IPS-15b (cell line): ENCODE measurements around the gene PHLDB1.
"Not testable (repeated sequence)": the region's sequence is repeated elsewhere in the genome, so short reads cannot be mapped to it uniquely, and the experiment has no call there.

Source experiments
- H3K27me3 ChIP-seq: one replicate; pipeline ENCODE4 v1.6.1; 2013; ENCODE audit warnings: low read length; ENCODE audit not compliant: control insufficient read depth, insufficient read depth
- H3K36me3 ChIP-seq: one replicate; pipeline ENCODE4 v1.6.1; 2013; ENCODE audit warnings: low read length; ENCODE audit not compliant: control insufficient read depth, insufficient read depth
- H3K4me1 ChIP-seq: one replicate; pipeline ENCODE4 v1.6.1; 2013; ENCODE audit warnings: mild to moderate bottlenecking, low read length; ENCODE audit not compliant: control insufficient read depth, insufficient read depth
- H3K4me3 ChIP-seq: one replicate; pipeline ENCODE4 v1.5.1; 2013; ENCODE audit warnings: low read depth, low read length
- H3K9ac ChIP-seq: one replicate; pipeline ENCODE4 v1.6.1; 2013; ENCODE audit warnings: low read depth, mild to moderate bottlenecking, low read length
- H3K9me3 ChIP-seq: one replicate; pipeline ENCODE4 v1.6.1; 2013; ENCODE audit warnings: mild to moderate bottlenecking, low read length; ENCODE audit not compliant: control insufficient read depth, insufficient read depth

The PHLDB1 gene

GRCh38 chr11:118607401-118608359 is at the start of gene PHLDB1:
TSS of gene PHLDB1 (plus strand) at chr11:118607615. CDS start at chr11:118613837, 6,222 bp downstream.
- H3K9me3 ChIP-seq, result no peaks in the 10 kb centered on the region
- peaks cover 79% of the 10 kb centered on the region for H3K27me3 ChIP-seq
- H3K4me1 ChIP-seq, result peaks cover 18% of the 10 kb centered on the region
- H3K4me3 ChIP-seq, result peak within 1 kb of the TSS; percentile 55
- no peaks in the 10 kb centered on the region for H3K36me3 ChIP-seq
- no peak within 1 kb of the TSS for H3K9ac ChIP-seq

GRCh38 chr11:118560806-118561205 is 46.6 kb upstream of the PHLDB1 start:
- H3K9ac ChIP-seq, result no peak overlapping the region
- no peaks in the 10 kb centered on the region for H3K4me1 ChIP-seq
- H3K4me3 ChIP-seq, result no peak overlapping the region
- no peaks in the 10 kb centered on the region for H3K9me3 ChIP-seq
- no peaks in the 10 kb centered on the region for H3K36me3 ChIP-seq
- no peaks in the 10 kb centered on the region for H3K27me3 ChIP-seq

GRCh38 chr11:118565051-118565450 is 42.4 kb upstream of the PHLDB1 start:
- no peak overlapping the region for H3K4me3 ChIP-seq
- no peaks in the 10 kb centered on the region for H3K4me1 ChIP-seq
- H3K36me3 ChIP-seq, result no peaks in the 10 kb centered on the region
- no peaks in the 10 kb centered on the region for H3K9me3 ChIP-seq
- no peaks in the 10 kb centered on the region for H3K27me3 ChIP-seq
- H3K9ac ChIP-seq, result no peak overlapping the region

DNA sequence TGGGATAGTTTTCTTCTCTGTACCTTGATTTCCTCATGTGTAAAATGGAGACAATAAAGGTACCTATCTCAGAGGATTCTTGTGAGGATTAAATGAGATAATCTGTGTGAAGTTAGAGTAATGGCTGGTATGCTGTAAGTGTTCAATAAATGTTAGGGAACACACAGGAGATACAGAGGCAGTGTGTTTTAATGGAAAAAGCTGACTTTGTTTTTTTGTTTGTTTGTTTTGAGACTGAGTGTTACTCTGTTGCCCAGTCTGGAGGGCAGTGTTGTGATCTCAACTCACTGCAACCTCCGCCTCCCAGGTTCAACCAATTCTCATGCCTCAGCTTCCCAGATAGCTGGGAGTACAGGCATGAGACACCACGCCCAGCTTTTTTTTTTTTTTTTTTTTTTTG is 37.7 kb upstream of the PHLDB1 start:
- H3K4me1 ChIP-seq, result peaks cover 3% of the 10 kb centered on the region
- no peak overlapping the region for H3K9ac ChIP-seq
- no peaks in the 10 kb centered on the region for H3K27me3 ChIP-seq
- H3K9me3 ChIP-seq, result no peaks in the 10 kb centered on the region
- no peak overlapping the region for H3K4me3 ChIP-seq
- H3K36me3 ChIP-seq, result no peaks in the 10 kb centered on the region

DNA sequence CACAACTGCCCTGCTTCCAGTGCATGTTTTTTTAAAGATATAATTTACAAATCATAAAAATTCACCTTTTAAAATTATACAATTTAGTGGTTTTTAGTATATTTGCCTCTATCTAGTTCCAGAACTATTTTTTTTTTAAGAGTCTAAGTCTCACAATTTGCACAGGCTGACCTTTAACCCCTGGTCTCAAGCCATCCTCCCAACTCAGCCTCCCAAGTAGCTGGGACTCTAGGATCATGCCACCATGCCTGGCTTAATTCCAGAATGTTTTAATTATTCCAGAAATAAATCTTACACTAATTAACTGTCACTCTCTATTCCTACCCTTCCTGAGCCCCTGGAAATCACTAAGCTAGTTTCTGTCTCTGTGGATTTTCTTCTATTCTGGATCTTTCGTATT is 36.6 kb upstream of the PHLDB1 start:
- Histone ChIP-seq H3K9me3 (no peaks in the 10 kb centered on the region), H3K4me3 (no peak overlapping the region), H3K4me1 (peaks cover 3% of the 10 kb centered on the region), H3K36me3 (no peaks in the 10 kb centered on the region), H3K27me3 (no peaks in the 10 kb centered on the region), H3K9ac (no peak overlapping the region)

- H3K36me3 ChIP-seq, H3K9ac ChIP-seq, H3K4me1 ChIP-seq, H3K27me3 ChIP-seq, H3K9me3 ChIP-seq: not testable (repeated sequence)
- H3K4me3 ChIP-seq, result peak overlapping the region; percentile 53
Measured at GRCh38 chr11:118571701-118572060, 35.7 kb upstream of the PHLDB1 start.

- H3K9me3 ChIP-seq, result no peaks in the 10 kb centered on the region
- H3K27me3 ChIP-seq, result no peaks in the 10 kb centered on the region
- peaks cover 3% of the 10 kb centered on the region for H3K4me1 ChIP-seq
- peak within 1 kb of the TSS; percentile 53 for H3K4me3 ChIP-seq
- H3K9ac ChIP-seq, result peak within 1 kb of the TSS; percentile 94
- H3K36me3 ChIP-seq, result no peaks in the 10 kb centered on the region
Measured at GRCh38 chr11:118572061-118572980, 35.1 kb upstream of the PHLDB1 start, which contains the start of gene ARCN1. TSS of gene ARCN1 (plus strand) at chr11:118572409. CDS start at chr11:118572548, 139 bp downstream.

DNA sequence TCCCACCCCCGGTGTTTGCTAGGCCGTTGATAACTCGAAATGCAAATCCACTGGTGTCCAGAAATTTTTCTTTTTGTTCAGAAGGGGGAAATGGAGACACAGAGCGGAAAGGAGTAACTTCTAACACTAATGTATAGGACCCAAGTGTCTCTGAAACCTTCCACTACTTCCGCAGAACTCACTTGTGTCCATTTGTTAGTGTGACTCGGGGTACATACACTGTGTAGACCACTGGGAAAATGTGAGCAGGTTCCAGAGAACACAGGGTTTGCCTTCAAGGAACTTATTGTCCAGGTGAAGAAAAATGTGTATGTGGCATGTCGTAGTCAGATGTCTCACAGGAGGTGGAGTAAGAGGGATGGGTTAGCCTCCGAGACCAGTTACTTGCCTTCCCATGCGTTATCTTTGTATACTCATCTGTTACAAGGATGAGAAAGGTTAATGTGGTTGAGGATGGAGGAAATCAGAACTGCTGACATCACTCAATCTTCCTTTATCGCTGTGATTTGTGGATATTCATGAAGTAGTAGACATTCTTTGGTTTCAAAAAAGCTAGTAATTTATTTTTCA is 34.3 kb upstream of the PHLDB1 start:
- no peaks in the 10 kb centered on the region for H3K9me3 ChIP-seq
- peaks cover 3% of the 10 kb centered on the region for H3K4me1 ChIP-seq
- H3K4me3 ChIP-seq, result peak overlapping the region; percentile 53
- H3K27me3 ChIP-seq, result no peaks in the 10 kb centered on the region
- H3K36me3 ChIP-seq, result no peaks in the 10 kb centered on the region
- peak overlapping the region; percentile 94 for H3K9ac ChIP-seq

- Histone ChIP-seq H3K36me3 (no peaks in the 10 kb centered on the region), H3K4me3 (no peak overlapping the region), H3K9me3 (no peaks in the 10 kb centered on the region), H3K27me3 (no peaks in the 10 kb centered on the region), H3K9ac (no peak overlapping the region), H3K4me1 (peaks cover 3% of the 10 kb centered on the region)
Measured at GRCh38 chr11:118574636-118575035, 32.8 kb upstream of the PHLDB1 start.

DNA sequence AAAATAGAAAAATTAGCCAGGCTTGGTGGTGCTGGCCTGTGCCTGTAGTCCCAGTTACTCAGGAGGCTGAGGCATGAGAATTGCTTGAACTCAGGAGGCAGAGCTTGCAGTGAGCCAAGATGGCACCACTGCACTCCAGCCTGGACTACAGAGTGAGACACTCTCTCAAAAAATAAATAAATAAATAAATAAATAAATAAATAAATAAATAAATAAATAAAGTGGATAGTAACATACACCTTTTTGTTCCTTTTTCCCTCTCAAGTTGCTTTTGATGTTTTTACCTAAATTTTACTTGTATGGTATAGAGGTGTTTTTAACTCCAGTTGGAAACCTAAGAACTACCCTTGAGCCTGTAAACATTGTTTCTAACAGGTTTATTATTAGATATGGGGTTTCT is 29.4 kb upstream of the PHLDB1 start:
- not testable (repeated sequence) for H3K9me3 ChIP-seq, H3K9ac ChIP-seq, H3K36me3 ChIP-seq, H3K4me1 ChIP-seq, H3K4me3 ChIP-seq, H3K27me3 ChIP-seq

- peaks cover 24% of the 10 kb centered on the region for H3K36me3 ChIP-seq
- H3K4me3 ChIP-seq, result no peak overlapping the region
- H3K9me3 ChIP-seq, result no peaks in the 10 kb centered on the region
- no peak overlapping the region for H3K9ac ChIP-seq
- H3K27me3 ChIP-seq, result no peaks in the 10 kb centered on the region
- H3K4me1 ChIP-seq, result no peaks in the 10 kb centered on the region
Measured at GRCh38 chr11:118581057-118581456, 26.4 kb upstream of the PHLDB1 start.
